Glutamatergic neuron (in vitro differentiated cells): ENCODE measurements around the gene TNIP3. TPM values are rescaled to one million over a fixed set of nuclear protein-coding genes. Genes with fewer than 3 reads are reported as not detected.

ENCODE experiments used
- DNase-seq: peaks from one replicate; pipeline ENCODE4 v3.0.0; 2022
- H3K27ac Mint-ChIP-seq: one replicate; pipeline ENCODE4 v1.8.0; 2020; ENCODE audit warnings: mild to moderate bottlenecking, mixed read lengths, inconsistent platforms; ENCODE audit not compliant: unreplicated experiment
- H3K27me3 Mint-ChIP-seq: one replicate; pipeline ENCODE4 v1.8.0; 2020; ENCODE audit warnings: mild to moderate bottlenecking, moderate library complexity, mixed read lengths, inconsistent platforms; ENCODE audit not compliant: unreplicated experiment
- H3K36me3 Mint-ChIP-seq: one replicate; pipeline ENCODE4 v1.8.0; 2020; ENCODE audit warnings: mild to moderate bottlenecking, mixed read lengths, inconsistent platforms; ENCODE audit not compliant: unreplicated experiment
- H3K4me1 Mint-ChIP-seq: one replicate; pipeline ENCODE4 v1.8.0; 2020; ENCODE audit warnings: mild to moderate bottlenecking, low read depth, mixed read lengths, inconsistent platforms; ENCODE audit not compliant: unreplicated experiment
- H3K4me3 Mint-ChIP-seq: one replicate; pipeline ENCODE4 v1.8.0; 2020; ENCODE audit warnings: mild to moderate bottlenecking, mixed read lengths, inconsistent platforms; ENCODE audit not compliant: unreplicated experiment
- H3K9me3 Mint-ChIP-seq: one replicate; pipeline ENCODE4 v1.8.0; 2020; ENCODE audit warnings: mild to moderate bottlenecking, moderate library complexity, mixed read lengths, inconsistent platforms; ENCODE audit not compliant: unreplicated experiment
- total RNA-seq: library from RNA; stranded (reverse); fragmentation: NEBNext Ultra II Directional; extraction: Animal tissue kit (Norgen Biotek cat#: 25700); gene quantifications from one replicate; pipeline ENCODE4 v1.2.1, GENCODE V29; 2021; ENCODE audit not compliant: unreplicated experiment
- TF ChIP-seq, protein P1 (sequence below): fragments of 200-600 bp; sonication (generic); IDR thresholded peaks from one replicate; pipeline ENCODE4 v1.5.0; 2021; ENCODE audit not compliant: partially characterized antibody, unreplicated experiment

TNIP3 gene
- total RNA-seq, 1 donor from 2014 or later: not detected

DNA sequence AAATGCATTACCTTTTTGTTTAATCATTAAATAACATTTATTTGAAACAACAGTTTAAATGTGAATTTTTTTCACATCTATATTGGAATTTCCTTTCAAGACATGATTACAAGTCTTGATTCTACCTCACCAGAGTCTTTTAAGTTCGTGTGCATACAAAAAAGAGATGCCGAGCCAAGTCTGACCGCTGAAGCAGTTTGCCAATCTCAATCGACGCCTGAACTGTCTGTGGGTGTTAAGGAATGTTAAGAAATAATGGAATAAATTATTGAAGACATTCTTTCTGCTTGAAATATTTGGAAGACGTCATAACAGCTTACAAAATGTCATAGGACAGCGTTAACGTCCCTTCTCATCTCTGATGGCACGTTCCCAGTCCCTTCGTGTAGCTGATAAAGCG is 27.9 kb upstream of the TNIP3 start:
- Mint-ChIP-seq H3K4me3 (no peak overlapping the region), H3K27ac (no peak overlapping the region), H3K36me3 (no peaks in the 10 kb centered on the region), H3K9me3 (no peaks in the 10 kb centered on the region), H3K27me3 (no peaks in the 10 kb centered on the region), H3K4me1 (no peaks in the 10 kb centered on the region)
- no peak for DNase-seq
- TF ChIP-seq, protein P1, sequence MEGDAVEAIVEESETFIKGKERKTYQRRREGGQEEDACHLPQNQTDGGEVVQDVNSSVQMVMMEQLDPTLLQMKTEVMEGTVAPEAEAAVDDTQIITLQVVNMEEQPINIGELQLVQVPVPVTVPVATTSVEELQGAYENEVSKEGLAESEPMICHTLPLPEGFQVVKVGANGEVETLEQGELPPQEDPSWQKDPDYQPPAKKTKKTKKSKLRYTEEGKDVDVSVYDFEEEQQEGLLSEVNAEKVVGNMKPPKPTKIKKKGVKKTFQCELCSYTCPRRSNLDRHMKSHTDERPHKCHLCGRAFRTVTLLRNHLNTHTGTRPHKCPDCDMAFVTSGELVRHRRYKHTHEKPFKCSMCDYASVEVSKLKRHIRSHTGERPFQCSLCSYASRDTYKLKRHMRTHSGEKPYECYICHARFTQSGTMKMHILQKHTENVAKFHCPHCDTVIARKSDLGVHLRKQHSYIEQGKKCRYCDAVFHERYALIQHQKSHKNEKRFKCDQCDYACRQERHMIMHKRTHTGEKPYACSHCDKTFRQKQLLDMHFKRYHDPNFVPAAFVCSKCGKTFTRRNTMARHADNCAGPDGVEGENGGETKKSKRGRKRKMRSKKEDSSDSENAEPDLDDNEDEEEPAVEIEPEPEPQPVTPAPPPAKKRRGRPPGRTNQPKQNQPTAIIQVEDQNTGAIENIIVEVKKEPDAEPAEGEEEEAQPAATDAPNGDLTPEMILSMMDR: no peak

- Mint-ChIP-seq H3K9me3 (no peaks in the 10 kb centered on the region), H3K4me3 (no peak overlapping the region), H3K36me3 (no peaks in the 10 kb centered on the region), H3K4me1 (no peaks in the 10 kb centered on the region), H3K27me3 (no peaks in the 10 kb centered on the region), H3K27ac (no peak overlapping the region)
- TF ChIP-seq, protein P1: no peak
- DNase-seq: no peak
These were observed 27.2 kb upstream of the TNIP3 start for GRCh38 chr4:121191361-121191760.

- no peak overlapping the region for H3K4me3 Mint-ChIP-seq
- no peaks in the 10 kb centered on the region for H3K9me3 Mint-ChIP-seq
- no peaks in the 10 kb centered on the region for H3K4me1 Mint-ChIP-seq
- TF ChIP-seq, protein P1: no peak
- H3K27ac Mint-ChIP-seq: no peak overlapping the region
- DNase-seq: no peak
- H3K36me3 Mint-ChIP-seq: no peaks in the 10 kb centered on the region
- H3K27me3 Mint-ChIP-seq: no peaks in the 10 kb centered on the region
These were observed 26.3 kb upstream of the TNIP3 start for GRCh38 chr4:121190389-121190788.

- Mint-ChIP-seq H3K27me3 (no peaks in the 10 kb centered on the region), H3K4me3 (no peak overlapping the region), H3K36me3 (no peaks in the 10 kb centered on the region), H3K27ac (no peak overlapping the region), H3K9me3 (no peaks in the 10 kb centered on the region), H3K4me1 (no peaks in the 10 kb centered on the region)
- TF ChIP-seq, protein P1: no peak
- DNase-seq: no peak
These were observed 25.4 kb upstream of the TNIP3 start for GRCh38 chr4:121189326-121190215.

DNA sequence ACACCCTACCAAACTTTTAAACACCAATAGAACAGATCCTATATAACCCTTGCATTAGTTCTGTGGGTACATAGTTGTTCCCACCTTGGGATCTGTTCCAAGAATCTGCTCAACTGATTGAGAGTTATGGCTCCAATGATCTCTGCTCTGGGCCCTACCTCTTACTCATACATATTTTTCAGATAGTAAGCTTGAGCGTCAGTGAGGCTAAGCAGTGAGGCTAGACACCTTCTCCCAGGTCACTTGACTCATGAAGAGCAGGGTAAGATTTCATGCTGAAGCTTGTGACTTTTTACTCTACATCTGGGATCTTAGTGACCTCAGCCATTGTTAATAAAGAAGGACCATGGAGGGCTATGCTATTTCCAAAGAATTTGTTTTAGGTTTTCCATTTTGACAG is 23.1 kb upstream of the TNIP3 start:
- Mint-ChIP-seq H3K4me1 (no peaks in the 10 kb centered on the region), H3K36me3 (no peaks in the 10 kb centered on the region), H3K27me3 (no peaks in the 10 kb centered on the region), H3K27ac (no peak overlapping the region), H3K4me3 (no peak overlapping the region), H3K9me3 (no peaks in the 10 kb centered on the region)
- no peak for DNase-seq
- TF ChIP-seq, protein P1: no peak
